ENCODE measurements around the gene UVRAG.

Gene UVRAG

DNA sequence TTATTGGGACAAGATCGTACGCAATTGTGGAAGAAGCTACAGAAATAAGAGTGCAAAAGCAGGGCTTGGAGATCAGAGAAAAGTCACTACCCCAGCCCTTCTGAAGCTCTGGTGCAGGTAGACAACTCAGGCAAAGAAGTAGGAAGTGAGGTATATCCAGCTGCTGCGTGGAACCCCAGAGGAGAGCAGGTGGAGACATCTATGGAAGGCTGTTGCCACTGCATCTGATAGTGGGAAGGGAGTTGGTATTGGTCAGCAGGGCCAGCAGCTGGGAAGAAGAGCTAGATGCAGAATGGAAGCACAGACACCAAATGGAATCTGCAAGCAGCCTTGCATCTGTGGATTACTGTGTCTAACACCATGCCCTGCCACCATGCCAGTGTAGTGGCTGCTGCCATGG, 226.2 kb downstream of the UVRAG start:
- no peaks in the 10 kb centered on the region for H3K79me2 ChIP-seq (ENCODE audit: low read length)
- no peaks in the 10 kb centered on the region for H3K9me3 ChIP-seq (ENCODE audit: insufficient read depth, low read length)
- TF ChIP-seq, protein P1, sequence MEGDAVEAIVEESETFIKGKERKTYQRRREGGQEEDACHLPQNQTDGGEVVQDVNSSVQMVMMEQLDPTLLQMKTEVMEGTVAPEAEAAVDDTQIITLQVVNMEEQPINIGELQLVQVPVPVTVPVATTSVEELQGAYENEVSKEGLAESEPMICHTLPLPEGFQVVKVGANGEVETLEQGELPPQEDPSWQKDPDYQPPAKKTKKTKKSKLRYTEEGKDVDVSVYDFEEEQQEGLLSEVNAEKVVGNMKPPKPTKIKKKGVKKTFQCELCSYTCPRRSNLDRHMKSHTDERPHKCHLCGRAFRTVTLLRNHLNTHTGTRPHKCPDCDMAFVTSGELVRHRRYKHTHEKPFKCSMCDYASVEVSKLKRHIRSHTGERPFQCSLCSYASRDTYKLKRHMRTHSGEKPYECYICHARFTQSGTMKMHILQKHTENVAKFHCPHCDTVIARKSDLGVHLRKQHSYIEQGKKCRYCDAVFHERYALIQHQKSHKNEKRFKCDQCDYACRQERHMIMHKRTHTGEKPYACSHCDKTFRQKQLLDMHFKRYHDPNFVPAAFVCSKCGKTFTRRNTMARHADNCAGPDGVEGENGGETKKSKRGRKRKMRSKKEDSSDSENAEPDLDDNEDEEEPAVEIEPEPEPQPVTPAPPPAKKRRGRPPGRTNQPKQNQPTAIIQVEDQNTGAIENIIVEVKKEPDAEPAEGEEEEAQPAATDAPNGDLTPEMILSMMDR (IDR thresholded peaks at IDR 0.05; ENCODE audit: low read depth, low read length) = no peak
- no peak for TF ChIP-seq EZH2phosphoT487 (IDR thresholded peaks at IDR 0.05; ENCODE audit: low read depth)
- no peak overlapping the region for H3K4me3 ChIP-seq (ENCODE audit: low read length)
- no peaks in the 10 kb centered on the region for H3K27me3 ChIP-seq (ENCODE audit: low read depth, low read length)
- H3K36me3 ChIP-seq (replicated peaks; ENCODE audit: low read depth, low read length) = peaks cover 42% of the 10 kb centered on the region
- H4K20me1 ChIP-seq (ENCODE audit: insufficient read depth, low read length) = no peaks in the 10 kb centered on the region
- no peak overlapping the region for H3K9ac ChIP-seq (ENCODE audit: low read length)
- no peak overlapping the region for H3K27ac ChIP-seq (ENCODE audit: low read length)
- no peak overlapping the region for H3K4me2 ChIP-seq (ENCODE audit: low read length)
- no peaks in the 10 kb centered on the region for H3K4me1 ChIP-seq (ENCODE audit: low read length)
- H2AFZ ChIP-seq (ENCODE audit: low read depth, low read length) = no peak overlapping the region

DNA sequence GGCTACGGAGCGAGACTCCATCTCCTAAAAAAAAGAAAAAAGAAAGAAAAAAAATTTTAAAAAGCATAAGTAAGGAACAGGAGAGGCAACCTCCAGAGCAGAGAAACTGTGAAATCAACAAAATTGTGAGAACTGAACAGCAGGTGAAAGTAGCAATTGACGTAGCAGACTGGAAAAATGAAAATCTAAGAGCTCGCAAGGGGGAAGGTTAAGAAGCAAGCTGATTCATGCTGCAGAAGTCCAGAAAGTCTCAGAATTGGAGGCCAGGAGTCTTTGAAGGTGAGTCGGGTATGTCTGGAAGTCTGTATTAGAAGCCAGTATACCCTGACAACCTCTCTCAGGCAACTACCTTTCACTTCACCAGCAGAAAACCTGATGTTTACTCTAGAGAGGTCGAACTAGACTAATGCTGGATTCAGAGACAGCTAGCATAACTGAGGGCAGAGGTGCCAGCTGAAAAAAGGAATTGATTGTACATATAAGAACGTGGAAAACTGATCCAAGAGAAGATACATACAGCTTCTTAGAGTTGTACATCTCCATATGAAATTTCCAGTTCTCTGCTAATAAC, 229.8 kb downstream of the UVRAG start:
- no peaks in the 10 kb centered on the region for H4K20me1 ChIP-seq (ENCODE audit: insufficient read depth, low read length)
- H3K4me1 ChIP-seq (ENCODE audit: low read length) = no peaks in the 10 kb centered on the region
- no peak overlapping the region for H3K9ac ChIP-seq (ENCODE audit: low read length)
- TF ChIP-seq, protein P1 (IDR thresholded peaks at IDR 0.05; ENCODE audit: low read depth, low read length) = no peak
- TF ChIP-seq EZH2phosphoT487 (IDR thresholded peaks at IDR 0.05; ENCODE audit: low read depth) = no peak
- no peaks in the 10 kb centered on the region for H3K27me3 ChIP-seq (ENCODE audit: low read depth, low read length)
- peaks cover 27% of the 10 kb centered on the region for H3K9me3 ChIP-seq (ENCODE audit: insufficient read depth, low read length)
- H2AFZ ChIP-seq (ENCODE audit: low read depth, low read length) = no peak overlapping the region
- no peaks in the 10 kb centered on the region for H3K79me2 ChIP-seq (ENCODE audit: low read length)
- no peak overlapping the region for H3K4me3 ChIP-seq (ENCODE audit: low read length)
- H3K27ac ChIP-seq (ENCODE audit: low read length) = no peak overlapping the region
- peaks cover 65% of the 10 kb centered on the region for H3K36me3 ChIP-seq (replicated peaks; ENCODE audit: low read depth, low read length)
- no peak overlapping the region for H3K4me2 ChIP-seq (ENCODE audit: low read length)

DNA sequence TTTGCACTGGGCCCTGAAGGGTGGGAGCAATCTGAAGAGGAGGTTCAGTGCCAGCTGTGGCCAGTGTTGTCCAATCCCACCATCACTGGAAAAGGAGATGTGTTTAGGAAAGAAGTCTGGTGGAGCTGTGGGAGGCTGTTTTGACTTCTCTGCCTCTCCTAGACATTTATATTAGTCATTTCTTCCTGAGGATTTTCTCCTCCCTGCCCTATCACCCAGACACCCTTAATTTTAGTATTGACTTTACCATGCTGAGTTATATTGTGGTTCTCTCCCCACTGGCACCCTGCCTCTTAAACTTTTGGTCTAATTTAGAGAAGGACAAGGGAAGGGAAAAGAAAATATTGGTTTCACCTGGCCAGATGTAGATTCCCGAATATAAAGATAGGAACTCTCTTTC, 232.2 kb downstream of the UVRAG start:
- no peak overlapping the region for H3K4me3 ChIP-seq (ENCODE audit: low read length)
- H2AFZ ChIP-seq (ENCODE audit: low read depth, low read length) = no peak overlapping the region
- peaks cover 63% of the 10 kb centered on the region for H3K36me3 ChIP-seq (replicated peaks; ENCODE audit: low read depth, low read length)
- no peaks in the 10 kb centered on the region for H3K79me2 ChIP-seq (ENCODE audit: low read length)
- no peaks in the 10 kb centered on the region for H3K27me3 ChIP-seq (ENCODE audit: low read depth, low read length)
- H3K27ac ChIP-seq (ENCODE audit: low read length) = no peak overlapping the region
- TF ChIP-seq, protein P1 (IDR thresholded peaks at IDR 0.05; ENCODE audit: low read depth, low read length) = no peak
- TF ChIP-seq EZH2phosphoT487 (IDR thresholded peaks at IDR 0.05; ENCODE audit: low read depth) = no peak
- no peak overlapping the region for H3K4me2 ChIP-seq (ENCODE audit: low read length)
- H4K20me1 ChIP-seq (ENCODE audit: insufficient read depth, low read length) = no peaks in the 10 kb centered on the region
- no peaks in the 10 kb centered on the region for H3K4me1 ChIP-seq (ENCODE audit: low read length)
- peaks cover 27% of the 10 kb centered on the region for H3K9me3 ChIP-seq (ENCODE audit: insufficient read depth, low read length)
- H3K9ac ChIP-seq (ENCODE audit: low read length) = no peak overlapping the region

DNA sequence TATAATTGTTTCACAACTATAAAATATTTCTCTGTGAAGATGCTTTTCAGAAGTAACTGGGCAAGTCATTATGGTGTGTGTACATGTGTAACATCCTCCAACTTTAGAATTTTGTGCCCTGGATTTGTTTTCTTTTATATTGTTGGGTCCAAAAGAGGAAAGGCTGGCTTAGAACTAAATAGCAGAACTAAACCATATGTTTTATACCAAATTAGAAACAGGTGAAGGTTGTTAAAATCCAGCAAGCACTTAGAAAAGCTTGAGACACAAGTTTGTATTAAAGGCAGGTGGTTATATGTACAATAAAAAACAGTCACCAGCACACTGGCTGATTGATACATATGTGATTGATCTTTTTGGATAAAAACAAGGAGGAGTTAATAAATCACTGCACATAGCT, 232.8 kb downstream of the UVRAG start:
- peaks cover 66% of the 10 kb centered on the region for H3K36me3 ChIP-seq (replicated peaks; ENCODE audit: low read depth, low read length)
- H2AFZ ChIP-seq (ENCODE audit: low read depth, low read length) = no peak overlapping the region
- no peaks in the 10 kb centered on the region for H3K4me1 ChIP-seq (ENCODE audit: low read length)
- TF ChIP-seq EZH2phosphoT487 (IDR thresholded peaks at IDR 0.05; ENCODE audit: low read depth) = no peak
- TF ChIP-seq, protein P1 (IDR thresholded peaks at IDR 0.05; ENCODE audit: low read depth, low read length) = no peak
- H3K79me2 ChIP-seq (ENCODE audit: low read length) = no peaks in the 10 kb centered on the region
- no peak overlapping the region for H3K4me2 ChIP-seq (ENCODE audit: low read length)
- no peaks in the 10 kb centered on the region for H4K20me1 ChIP-seq (ENCODE audit: insufficient read depth, low read length)
- H3K27ac ChIP-seq (ENCODE audit: low read length) = no peak overlapping the region
- H3K4me3 ChIP-seq (ENCODE audit: low read length) = no peak overlapping the region
- H3K27me3 ChIP-seq (ENCODE audit: low read depth, low read length) = no peaks in the 10 kb centered on the region
- peaks cover 27% of the 10 kb centered on the region for H3K9me3 ChIP-seq (ENCODE audit: insufficient read depth, low read length)
- no peak overlapping the region for H3K9ac ChIP-seq (ENCODE audit: low read length)

Measured in OCI-LY3 (cell line).